K562 (cell line): ENCODE measurements around the gene APP. TPM values are rescaled to one million over a fixed set of nuclear protein-coding genes. Genes with fewer than 3 reads are reported as not detected.

ENCODE experiments used
- ATAC-seq: fragments of 200-7000 bp; cut with Tn5 transposase; 3 replicates; pipeline ENCODE4 v1.9.1; 2020; ENCODE audit warnings: moderate library complexity
- BruUV-seq: library from RNA; stranded (reverse); fragments of 400-500 nt; replicated peaks from 2 replicates; lab custom pipeline; 2021; lab: Mats Ljungman, UMichigan
- CTCF ChIA-PET: fragments of 300-600 bp; formaldehyde crosslinking; extraction: SDS; loops from one replicate; lab custom pipeline; 2021; ENCODE audit warnings: low intra/inter-chr PET ratio; lab: Yijun Ruan, JAX
- POLR2A ChIA-PET: fragments of 300-600, 350-650 bp; sonication (Branson Sonifier 250); formaldehyde crosslinking; extraction: SDS; loops from one replicate; lab custom pipeline; 2021; ENCODE audit warnings: antibody characterized with exemption, inconsistent platforms; lab: Yijun Ruan, JAX
- DNase-seq, 4 experiments: peaks; one replicate each; pipeline versions ENCODE4 v3.0.0 to v3.0.0-alpha.2; 2011 to 2018; ENCODE audit warnings: low spot score in 3 of 4, mixed read lengths in 3 of 4; ENCODE audit errors: extremely low read depth in 1 of 4
- FAIRE-seq: peaks from 2 replicates; lab custom pipeline; 2011; peaks lifted over from hg19 to GRCh38; lab: Jason Lieb, UNC
- H2AFZ ChIP-seq: 2 replicates; pipeline ENCODE4 v1.6.0; 2011; ENCODE audit warnings: low read depth, low read length, control low read depth, inconsistent platforms
- H3K27ac ChIP-seq: fragments of 200-600 bp; 3 replicates; pipeline ENCODE4 v1.8.0; 2011; ENCODE audit warnings: low read depth, mild to moderate bottlenecking, control low read depth, inconsistent platforms, low read length, moderate library complexity, mixed read lengths; ENCODE audit errors: extremely low read depth
- H3K27me3 ChIP-seq, 2 experiments: fragments of 300-600 bp in 1 of 2; 2 replicates in 1 of 2; 3 replicates in 1 of 2; pipeline versions ENCODE4 v1.6.0 to v1.8.0; 2011; ENCODE audit warnings: inconsistent platforms in 2 of 2, low read length in 2 of 2, mild to moderate bottlenecking in 1 of 2, mixed read lengths in 1 of 2, moderate library complexity in 1 of 2; ENCODE audit not compliant: control insufficient read depth in 2 of 2, insufficient read depth in 2 of 2
- H3K36me3 ChIP-seq: fragments of 300-600 bp; 3 replicates; pipeline ENCODE4 v1.8.0; 2011; ENCODE audit warnings: mild to moderate bottlenecking, low read length, inconsistent platforms; ENCODE audit not compliant: control insufficient read depth, insufficient read depth
- H3K4me1 ChIP-seq, 2 experiments: fragments of 200-600 bp in 1 of 2; replicated peaks in 1 of 2; 2 replicates in 1 of 2; 3 replicates in 1 of 2; pipeline versions ENCODE4 v1.5.1 to v1.8.0; 2011; ENCODE audit warnings: inconsistent platforms in 2 of 2, low read length in 2 of 2, mild to moderate bottlenecking in 1 of 2, mixed read lengths in 1 of 2, moderate library complexity in 1 of 2; ENCODE audit not compliant: control insufficient read depth in 2 of 2, insufficient read depth in 2 of 2
- H3K4me2 ChIP-seq: 2 replicates; pipeline ENCODE4 v1.6.1; 2011; ENCODE audit warnings: low read length, control low read depth, inconsistent platforms, mixed read lengths; ENCODE audit not compliant: insufficient read depth
- H3K4me3 ChIP-seq: fragments of 200-600 bp; sonication (generic), shearing (Covaris generic); 2 replicates; pipeline ENCODE4 v1.5.1; 2016; ENCODE audit warnings: control low read depth, inconsistent platforms
- H3K79me2 ChIP-seq: fragments of 200-600 bp; 3 replicates; pipeline ENCODE4 v1.8.0; 2011; ENCODE audit warnings: low read length, inconsistent platforms; ENCODE audit not compliant: control insufficient read depth, insufficient read depth
- H3K9ac ChIP-seq, 2 experiments: 2 replicates each; pipeline versions ENCODE4 v1.6.0 to v1.6.1; 2011; ENCODE audit warnings: low read depth in 2 of 2, low read length in 2 of 2, control low read depth in 1 of 2, inconsistent platforms in 1 of 2, mild to moderate bottlenecking in 1 of 2, mixed read lengths in 1 of 2; ENCODE audit not compliant: insufficient read depth in 1 of 2
- H3K9me1 ChIP-seq: one replicate; pipeline ENCODE4 v1.6.0; 2011; ENCODE audit warnings: inconsistent platforms, mild to moderate bottlenecking, low read length, moderate library complexity; ENCODE audit not compliant: control insufficient read depth, insufficient read depth
- H3K9me3 ChIP-seq: replicated peaks from 2 replicates; pipeline ENCODE4 v1.5.1; 2011; ENCODE audit warnings: low read depth, low read length, inconsistent platforms; ENCODE audit not compliant: control insufficient read depth, insufficient read depth
- H4K20me1 ChIP-seq: replicated peaks from 2 replicates; pipeline ENCODE4 v1.6.1; 2011; ENCODE audit warnings: low read length, inconsistent platforms, mixed read lengths; ENCODE audit not compliant: control insufficient read depth, insufficient read depth
- BRD9 ChIP-seq: fragments of 450-650 bp; IDR thresholded peaks from 2 replicates; pipeline ENCODE4 v1.6.1; 2018; ENCODE audit warnings: low read depth; ENCODE audit not compliant: partially characterized antibody
- CTCF ChIP-seq, 3 experiments: IDR thresholded peaks in 2 of 3; conservative IDR thresholded peaks in 1 of 3; 2 replicates each; pipeline ENCODE4 v1.5.1; 2011 to 2012; ENCODE audit warnings: low read length in 3 of 3, mild to moderate bottlenecking in 3 of 3, control low read depth in 2 of 3, improper control_type of control experiment in 1 of 3, inconsistent platforms in 1 of 3, low read depth in 1 of 3, mixed read lengths in 1 of 3, moderate library complexity in 1 of 3; ENCODE audit not compliant: insufficient read depth in 2 of 3
- JUN ChIP-seq, 2 experiments: sonication (generic) in 1 of 2; formaldehyde crosslinking in 1 of 2; IDR thresholded peaks; 2 replicates each; pipeline versions ENCODE4 v1.6.1 to v1.8.0; 2012 to 2022; ENCODE audit warnings: borderline replicate concordance in 2 of 2, mild to moderate bottlenecking in 2 of 2, improper control_type of control experiment in 1 of 2, low read depth in 1 of 2, low read length in 1 of 2, missing genetic modification reagents in 1 of 2
- NFRKB ChIP-seq: fragments of 450-650 bp; IDR thresholded peaks from 2 replicates; pipeline ENCODE4 v1.6.1; 2016; ENCODE audit warnings: low read depth
- POLR2B ChIP-seq: fragments of 450-650 bp; IDR thresholded peaks from 2 replicates; pipeline ENCODE4 v1.6.1; 2018; ENCODE audit warnings: low read depth; ENCODE audit not compliant: partially characterized antibody
- RAD21 ChIP-seq, 2 experiments: fragments of 250-450 bp in 1 of 2; fragments of 450-650 bp in 1 of 2; sonication (Bioruptor Pico) in 1 of 2; formaldehyde crosslinking in 1 of 2; IDR thresholded peaks in 1 of 2; conservative IDR thresholded peaks in 1 of 2; 2 replicates each; pipeline versions ENCODE4 v1.4.0 to v1.8.0; 2020 to 2022; ENCODE audit warnings: mild to moderate bottlenecking in 2 of 2, moderate library complexity in 1 of 2
- SP1 ChIP-seq: sonication (generic); formaldehyde crosslinking; IDR thresholded peaks from 2 replicates; pipeline ENCODE4 v1.8.1; 2022; ENCODE audit warnings: mild to moderate bottlenecking, missing genetic modification reagents
- STAT5A ChIP-seq: IDR thresholded peaks from 2 replicates; pipeline ENCODE4 v1.6.1; 2012; ENCODE audit warnings: low read length, inconsistent platforms, borderline replicate concordance
- TSHZ1 ChIP-seq: fragments of 250-450 bp; sonication (Bioruptor Pico); IDR thresholded peaks from 2 replicates; pipeline ENCODE4 v1.4.0; 2020; ENCODE audit warnings: mild to moderate bottlenecking, moderate library complexity
- ZNF133 ChIP-seq: fragments of 250-450 bp; sonication (Bioruptor Pico); IDR thresholded peaks from 2 replicates; pipeline ENCODE4 v1.4.0; 2020; ENCODE audit warnings: mild to moderate bottlenecking
- WGBS: fragments of 100-300 bp; shearing (Covaris generic); methylation state at CpG from one replicate; pipeline ENCODE4 v1.1.6; 2016; ENCODE audit warnings: low coverage, mixed read lengths; ENCODE audit not compliant: insufficient coverage; ENCODE audit errors: missing lambda C conversion rate; 5-methylcytosine and 5-hydroxymethylcytosine counted together
- in situ Hi-C: fragments of 300-500 bp; cut with MboI; formaldehyde crosslinking; loops from 4 replicates; pipeline ENCODE4 v1.15.0; 2018; ENCODE audit warnings: inconsistent platforms, mixed read lengths
- intact Hi-C: fragments of 100-400 bp; cut with micrococcal nuclease; formaldehyde crosslinking; loops from 2 replicates; pipeline ENCODE4 v1.14.2; 2022
- polyA plus RNA-seq, 8 experiments: library from polyadenylated mRNA; depleted of rRNA in 4 of 8; stranded (reverse) in 5 of 8; unstranded in 3 of 8; fragments of >200 nt; fragmentation: Nextera tagmentation in 2 of 8; fragmentation: Illumina TruSeq in 1 of 8; extraction: Ambion mirVana in 2 of 8; extraction: Trizol in 1 of 8; gene quantifications; 2 replicates each; pipeline versions ENCODE4 v1.2.1 to v1.2.3, GENCODE V29; 2011 to 2014; ENCODE audit warnings: inconsistent platforms in 1 of 8, missing spikeins in 1 of 8
- total RNA-seq, 7 experiments: library from RNA; depleted of rRNA in 6 of 7; stranded (reverse); fragments of >200 nt in 6 of 7; fragmentation: Illumina TruSeq in 2 of 7; extraction: Trizol in 2 of 7; gene quantifications; 2 replicates each; pipeline versions ENCODE4 v1.2.1 to v1.2.3, GENCODE V29; 2011 to 2021; ENCODE audit warnings: low replicate concordance in 1 of 7

The APP gene
- total and polyA plus RNA-seq, 9 of the 15 experiments (the other 6 are each of a cell fraction or from before 2014, with no cell fraction given): 0.01 to 1.5 (median 0.16) TPM; not detected in 5

- H3K4me2 ChIP-seq: no peak overlapping the region
- H3K4me3 ChIP-seq: no peak overlapping the region
- ChIA-PET CTCF (no interaction called here), POLR2A (no interaction called here)
- H3K79me2 ChIP-seq: no peaks in the 10 kb centered on the region
- TF ChIP-seq POLR2B (no peak), ZNF133 (CRISPR knock-in tag) (no peak)
- H3K27me3 ChIP-seq: no peaks in the 10 kb centered on the region; a peak in 1 of 5 replicates
- FAIRE-seq: peak; percentile 40
- intact Hi-C loops: no loop called here
- no peaks in the 10 kb centered on the region for H3K4me1 ChIP-seq
- in situ Hi-C loops: no loop called here
- no peak for ATAC-seq
- no peak overlapping the region for H3K27ac ChIP-seq
- DNase-seq: no peak
- no peaks in the 10 kb centered on the region for H3K9me1 ChIP-seq
- no peaks in the 10 kb centered on the region for H3K9me3 ChIP-seq
- H4K20me1 ChIP-seq: no peaks in the 10 kb centered on the region
- H3K9ac ChIP-seq: no peak overlapping the region
- 0% methylated on average over 4 of the region's 4 CpGs for WGBS
- no peaks in the 10 kb centered on the region for H3K36me3 ChIP-seq
- BruUV-seq: no TSS peak
- no peak overlapping the region for H2AFZ ChIP-seq
These were observed 167.2 kb downstream of the APP start for GRCh38 chr21:26003404-26003803.

- WGBS: 1% methylated on average over 5 of the region's 5 CpGs
- Histone ChIP-seq H3K9ac (no peak overlapping the region), H3K27me3 (no peaks in the 10 kb centered on the region; a peak in 1 of 5 replicates), H2AFZ (no peak overlapping the region), H3K79me2 (no peaks in the 10 kb centered on the region), H4K20me1 (no peaks in the 10 kb centered on the region), H3K27ac (no peak overlapping the region), H3K36me3 (no peaks in the 10 kb centered on the region), H3K4me3 (no peak overlapping the region), H3K9me3 (no peaks in the 10 kb centered on the region), H3K4me2 (no peak overlapping the region), H3K4me1 (no peaks in the 10 kb centered on the region), H3K9me1 (no peaks in the 10 kb centered on the region)
- ChIA-PET POLR2A (no interaction called here), CTCF (no interaction called here)
- intact Hi-C loops: no loop called here
- ATAC-seq: no peak
- peak in 1 of 4 experiments; percentile 9 for DNase-seq
- no TSS peak for BruUV-seq
- FAIRE-seq: no peak
- in situ Hi-C loops: no loop called here
- TF ChIP-seq TSHZ1 (no peak), CTCF (IDR thresholded peaks at IDR 0.05 in 2 of 3, conservative IDR thresholded peaks at IDR 0.05 in 1 of 3; ENCODE audit: insufficient read depth in 2 of 3, low read depth in 1 of 3, low read length in 3 of 3) (peak in 2 of 3 experiments; percentile 12 to 22; a peak in 1 of 6 replicates), RAD21 (CRISPR knock-in tag; conservative IDR thresholded peaks at IDR 0.05 in 1 of 2, IDR thresholded peaks at IDR 0.05 in 1 of 2) (peak in 1 of 2 experiments; percentile 22; a peak in 1 of 4 replicates), JUN (IDR thresholded peaks at IDR 0.05; ENCODE audit: borderline replicate concordance, low read depth, low read length) (no peak), JUN (CRISPR knock-in tag; IDR thresholded peaks at IDR 0.05; ENCODE audit: borderline replicate concordance) (no peak), BRD9 (no peak), STAT5A (no peak), NFRKB (no peak), SP1 (no peak)
These were observed 169.2 kb downstream of the APP start for GRCh38 chr21:26001356-26001755.
